ENCODE data around the gene KIFBP.

KIFBP gene

DNA sequence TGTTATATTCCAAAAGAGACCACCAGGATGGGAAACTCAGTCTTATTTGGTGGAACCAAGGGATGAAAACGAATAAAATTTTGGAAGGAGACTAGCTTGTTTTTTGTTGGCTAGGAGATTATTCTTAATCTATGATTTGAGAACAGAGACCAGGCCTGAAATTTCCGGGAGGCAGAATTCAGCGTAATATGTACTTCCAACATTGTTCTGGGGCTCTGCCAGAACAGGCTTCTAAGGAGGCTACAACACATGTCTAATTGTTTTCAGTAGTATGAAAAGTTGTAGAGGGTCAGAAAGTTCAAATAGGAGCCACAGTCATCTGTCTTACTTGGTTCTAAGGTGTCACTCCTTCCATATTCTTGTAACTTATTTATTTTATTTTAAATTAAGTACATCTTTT lies 30.9 kb upstream of the KIFBP start:
- Histone ChIP-seq H3K36me3 (replicated peaks in 1 of 2; ENCODE audit: control insufficient read depth in 2 of 2, insufficient read depth in 2 of 2, low read length in 2 of 2) (peaks cover 6 to 45% of the 10 kb centered on the region in 2 donors), H3K4me2 (ENCODE audit: insufficient read depth, low read length, poor library complexity, severe bottlenecking) (no peak overlapping the region), H3K27me3 (ENCODE audit: control insufficient read depth in 3 of 3, insufficient read depth in 3 of 3, low read depth in 1 of 3, low read length in 3 of 3) (no peaks in the 10 kb centered on the region), H3K4me1 (ENCODE audit: control insufficient read depth in 2 of 2, insufficient read depth in 1 of 2, low read depth in 1 of 2, low read length in 2 of 2) (peaks cover 2 to 3% of the 10 kb centered on the region in 2 donors), H3K79me1 (ENCODE audit: low read depth, low read length) (peaks cover 4% of the 10 kb centered on the region), H2AFZ (ENCODE audit: low read length) (no peak overlapping the region), H3K27ac (replicated peaks; ENCODE audit: low read length) (no peak overlapping the region), H2BK120ac (ENCODE audit: low read depth, low read length) (no peak overlapping the region), H2BK5ac (ENCODE audit: low read length) (no peak overlapping the region), H2AK5ac (ENCODE audit: low read depth, low read length) (no peak overlapping the region), H3K18ac (ENCODE audit: low read length) (no peak overlapping the region), H3K23ac (ENCODE audit: low read depth, low read length, poor library complexity) (no peak overlapping the region), H3K4me3 (ENCODE audit: low read length in 2 of 2) (peak overlapping the region in 1 of 2 donors; percentile 60), H4K91ac (ENCODE audit: low read depth, low read length, poor library complexity) (no peak overlapping the region), H3K9me3 (replicated peaks in 1 of 2; ENCODE audit: control insufficient read depth in 2 of 2, insufficient read depth in 1 of 2, low read depth in 1 of 2, low read length in 2 of 2) (no peaks in the 10 kb centered on the region), H3K14ac (ENCODE audit: low read length) (no peak overlapping the region), H3K4ac (ENCODE audit: low read length) (no peak overlapping the region), H2BK15ac (ENCODE audit: low read length) (no peak overlapping the region), H3K9ac (ENCODE audit: low read depth, low read length, poor library complexity) (no peak overlapping the region), H2BK12ac (ENCODE audit: low read length) (no peak overlapping the region), H4K8ac (ENCODE audit: low read depth, low read length) (no peak overlapping the region)
- WGBS, 2 donors (ENCODE audit: extremely low coverage in 2 of 2, insufficient read length in 2 of 2, insufficient replicate concordance in 1 of 2): no CpG with 5 or more reads among the region's 3 CpGs
- DNase-seq (ENCODE audit: low spot score): no peak

DNA sequence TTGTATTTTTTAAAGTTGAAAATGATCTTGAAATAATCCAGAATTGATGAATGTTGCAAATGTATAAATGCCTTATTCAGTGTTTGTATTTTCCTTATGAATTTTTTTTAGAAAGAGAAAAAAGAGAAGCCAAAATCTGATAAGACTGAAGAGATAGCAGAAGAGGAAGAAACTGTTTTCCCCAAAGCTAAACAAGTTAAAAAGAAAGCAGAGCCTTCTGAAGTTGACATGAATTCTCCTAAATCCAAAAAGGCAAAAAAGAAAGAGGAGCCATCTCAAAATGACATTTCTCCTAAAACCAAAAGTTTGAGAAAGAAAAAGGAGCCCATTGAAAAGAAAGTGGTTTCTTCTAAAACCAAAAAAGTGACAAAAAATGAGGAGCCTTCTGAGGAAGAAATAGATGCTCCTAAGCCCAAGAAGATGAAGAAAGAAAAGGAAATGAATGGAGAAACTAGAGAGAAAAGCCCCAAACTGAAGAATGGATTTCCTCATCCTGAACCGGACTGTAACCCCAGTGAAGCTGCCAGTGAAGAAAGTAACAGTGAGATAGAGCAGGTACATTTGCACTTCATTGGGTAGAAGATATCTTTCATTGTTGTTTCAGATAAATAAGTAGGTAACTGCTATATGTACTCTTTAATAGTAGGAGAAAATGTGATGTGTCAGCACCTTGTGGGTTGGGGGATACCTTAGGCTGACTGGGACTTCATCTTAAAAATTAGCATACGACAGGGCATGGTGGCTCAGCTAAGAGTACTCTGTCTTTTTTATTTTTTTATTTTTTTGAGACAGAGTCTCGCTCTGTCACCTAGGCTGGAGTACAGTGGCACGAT lies 28.7 kb upstream of the KIFBP start:
- no peak overlapping the region for H2BK15ac ChIP-seq (ENCODE audit: low read length)
- H3K18ac ChIP-seq (ENCODE audit: low read length): no peak overlapping the region
- H3K27ac ChIP-seq (replicated peaks; ENCODE audit: low read length): no peak overlapping the region
- H2AFZ ChIP-seq (ENCODE audit: low read length): no peak overlapping the region
- no peak overlapping the region for H2BK12ac ChIP-seq (ENCODE audit: low read length)
- H2BK120ac ChIP-seq (ENCODE audit: low read depth, low read length): no peak overlapping the region
- H3K79me1 ChIP-seq (ENCODE audit: low read depth, low read length): peaks cover 4% of the 10 kb centered on the region
- no peak overlapping the region for H2AK5ac ChIP-seq (ENCODE audit: low read depth, low read length)
- no CpG with 5 or more reads among the region's 4 CpGs for WGBS, 2 donors (ENCODE audit: extremely low coverage in 2 of 2, insufficient read length in 2 of 2, insufficient replicate concordance in 1 of 2)
- H3K4ac ChIP-seq (ENCODE audit: low read length): no peak overlapping the region
- H3K4me3 ChIP-seq (ENCODE audit: low read length in 2 of 2): no peak overlapping the region
- H3K4me2 ChIP-seq (ENCODE audit: insufficient read depth, low read length, poor library complexity, severe bottlenecking): no peak overlapping the region
- H4K91ac ChIP-seq (ENCODE audit: low read depth, low read length, poor library complexity): no peak overlapping the region
- H3K9me3 ChIP-seq (replicated peaks in 1 of 2; ENCODE audit: control insufficient read depth in 2 of 2, insufficient read depth in 1 of 2, low read depth in 1 of 2, low read length in 2 of 2): no peaks in the 10 kb centered on the region
- H3K9ac ChIP-seq (ENCODE audit: low read depth, low read length, poor library complexity): no peak overlapping the region
- H3K4me1 ChIP-seq (ENCODE audit: control insufficient read depth in 2 of 2, insufficient read depth in 1 of 2, low read depth in 1 of 2, low read length in 2 of 2): peaks cover 2 to 3% of the 10 kb centered on the region in 2 donors
- H2BK5ac ChIP-seq (ENCODE audit: low read length): no peak overlapping the region
- H3K27me3 ChIP-seq (ENCODE audit: control insufficient read depth in 3 of 3, insufficient read depth in 3 of 3, low read depth in 1 of 3, low read length in 3 of 3): no peaks in the 10 kb centered on the region
- H3K23ac ChIP-seq (ENCODE audit: low read depth, low read length, poor library complexity): no peak overlapping the region
- DNase-seq (ENCODE audit: low spot score): no peak
- no peak overlapping the region for H3K14ac ChIP-seq (ENCODE audit: low read length)
- H4K8ac ChIP-seq (ENCODE audit: low read depth, low read length): no peak overlapping the region
- peaks cover 14 to 61% of the 10 kb centered on the region in 2 donors for H3K36me3 ChIP-seq (replicated peaks in 1 of 2; ENCODE audit: control insufficient read depth in 2 of 2, insufficient read depth in 2 of 2, low read length in 2 of 2)

DNA sequence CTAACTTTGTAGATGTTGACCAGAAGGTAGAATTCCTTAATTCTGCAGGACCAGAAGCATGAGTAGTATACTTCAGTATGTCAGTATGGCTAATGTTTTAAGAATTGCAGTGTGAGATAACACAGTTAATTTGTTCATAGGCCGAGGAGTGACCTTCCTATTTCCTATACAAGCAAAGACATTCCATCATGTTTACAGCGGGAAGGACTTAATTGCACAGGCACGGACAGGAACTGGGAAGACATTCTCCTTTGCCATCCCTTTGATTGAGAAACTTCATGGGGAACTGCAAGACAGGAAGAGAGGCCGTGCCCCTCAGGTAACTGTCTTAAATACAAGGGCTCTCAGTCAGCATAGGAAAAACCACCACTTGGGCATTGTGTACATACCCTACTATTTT lies 25.5 kb upstream of the KIFBP start:
- Histone ChIP-seq H3K4ac (ENCODE audit: low read length) (no peak overlapping the region), H2BK120ac (ENCODE audit: low read depth, low read length) (no peak overlapping the region), H3K79me1 (ENCODE audit: low read depth, low read length) (no peaks in the 10 kb centered on the region), H3K14ac (ENCODE audit: low read length) (no peak overlapping the region), H4K91ac (ENCODE audit: low read depth, low read length, poor library complexity) (no peak overlapping the region), H2BK12ac (ENCODE audit: low read length) (no peak overlapping the region), H3K9me3 (replicated peaks in 1 of 2; ENCODE audit: control insufficient read depth in 2 of 2, insufficient read depth in 1 of 2, low read depth in 1 of 2, low read length in 2 of 2) (no peaks in the 10 kb centered on the region), H3K27ac (replicated peaks; ENCODE audit: low read length) (no peak overlapping the region), H2BK15ac (ENCODE audit: low read length) (no peak overlapping the region), H3K4me2 (ENCODE audit: insufficient read depth, low read length, poor library complexity, severe bottlenecking) (no peak overlapping the region), H3K18ac (ENCODE audit: low read length) (no peak overlapping the region), H3K4me1 (ENCODE audit: control insufficient read depth in 2 of 2, insufficient read depth in 1 of 2, low read depth in 1 of 2, low read length in 2 of 2) (no peaks in the 10 kb centered on the region), H3K9ac (ENCODE audit: low read depth, low read length, poor library complexity) (no peak overlapping the region), H3K23ac (ENCODE audit: low read depth, low read length, poor library complexity) (no peak overlapping the region), H3K27me3 (ENCODE audit: control insufficient read depth in 3 of 3, insufficient read depth in 3 of 3, low read depth in 1 of 3, low read length in 3 of 3) (no peaks in the 10 kb centered on the region), H4K8ac (ENCODE audit: low read depth, low read length) (no peak overlapping the region), H3K4me3 (ENCODE audit: low read length in 2 of 2) (no peak overlapping the region), H2BK5ac (ENCODE audit: low read length) (no peak overlapping the region), H2AK5ac (ENCODE audit: low read depth, low read length) (no peak overlapping the region), H3K36me3 (replicated peaks in 1 of 2; ENCODE audit: control insufficient read depth in 2 of 2, insufficient read depth in 2 of 2, low read length in 2 of 2) (peaks cover 27 to 93% of the 10 kb centered on the region in 2 donors), H2AFZ (ENCODE audit: low read length) (no peak overlapping the region)
- DNase-seq (ENCODE audit: low spot score): no peak
- WGBS, 2 donors (ENCODE audit: extremely low coverage in 2 of 2, insufficient read length in 2 of 2, insufficient replicate concordance in 1 of 2): no CpG with 5 or more reads among the region's 4 CpGs

DNA sequence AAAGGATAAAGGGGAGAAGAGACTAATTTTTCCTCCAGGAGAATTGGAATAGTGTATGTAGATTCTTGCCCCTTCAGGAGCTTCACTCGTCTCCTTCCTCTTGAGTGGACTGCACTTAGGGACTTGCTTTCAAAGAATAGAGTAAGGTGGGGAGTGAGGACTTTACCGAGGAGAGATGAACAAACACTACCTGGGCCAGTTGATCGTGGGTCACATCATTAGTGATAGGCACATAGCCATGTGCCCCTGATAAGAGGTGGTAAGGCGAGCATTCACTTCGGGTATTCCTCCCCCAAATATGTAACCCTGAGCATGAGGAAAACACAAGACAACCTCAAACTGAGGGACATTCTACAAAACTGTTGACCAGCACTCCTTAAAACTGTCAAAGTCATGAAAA lies 14.6 kb upstream of the KIFBP start:
- Histone ChIP-seq H3K27me3 (ENCODE audit: control insufficient read depth in 3 of 3, insufficient read depth in 3 of 3, low read depth in 1 of 3, low read length in 3 of 3) (no peaks in the 10 kb centered on the region), H3K4me3 (ENCODE audit: low read length in 2 of 2) (no peak overlapping the region), H3K4ac (ENCODE audit: low read length) (no peak overlapping the region), H2AFZ (ENCODE audit: low read length) (no peak overlapping the region), H3K9ac (ENCODE audit: low read depth, low read length, poor library complexity) (no peak overlapping the region), H3K9me3 (replicated peaks in 1 of 2; ENCODE audit: control insufficient read depth in 2 of 2, insufficient read depth in 1 of 2, low read depth in 1 of 2, low read length in 2 of 2) (no peaks in the 10 kb centered on the region), H2AK5ac (ENCODE audit: low read depth, low read length) (no peak overlapping the region), H3K36me3 (replicated peaks in 1 of 2; ENCODE audit: control insufficient read depth in 2 of 2, insufficient read depth in 2 of 2, low read length in 2 of 2) (peaks cover 44 to 97% of the 10 kb centered on the region in 2 donors), H3K23ac (ENCODE audit: low read depth, low read length, poor library complexity) (no peak overlapping the region), H2BK12ac (ENCODE audit: low read length) (no peak overlapping the region), H4K8ac (ENCODE audit: low read depth, low read length) (no peak overlapping the region), H2BK15ac (ENCODE audit: low read length) (no peak overlapping the region), H3K4me2 (ENCODE audit: insufficient read depth, low read length, poor library complexity, severe bottlenecking) (no peak overlapping the region), H2BK120ac (ENCODE audit: low read depth, low read length) (no peak overlapping the region), H2BK5ac (ENCODE audit: low read length) (no peak overlapping the region), H3K14ac (ENCODE audit: low read length) (no peak overlapping the region), H3K79me1 (ENCODE audit: low read depth, low read length) (no peaks in the 10 kb centered on the region), H3K18ac (ENCODE audit: low read length) (no peak overlapping the region), H3K4me1 (ENCODE audit: control insufficient read depth in 2 of 2, insufficient read depth in 1 of 2, low read depth in 1 of 2, low read length in 2 of 2) (no peaks in the 10 kb centered on the region), H4K91ac (ENCODE audit: low read depth, low read length, poor library complexity) (no peak overlapping the region), H3K27ac (replicated peaks; ENCODE audit: low read length) (no peak overlapping the region)
- no peak for DNase-seq (ENCODE audit: low spot score)
- no CpG with 5 or more reads among the region's 5 CpGs for WGBS, 2 donors (ENCODE audit: extremely low coverage in 2 of 2, insufficient read length in 2 of 2, insufficient replicate concordance in 1 of 2)
